H9 (cell line): Measurements from ENCODE around the gene AMN. TPM values are rescaled to one million over a fixed set of nuclear protein-coding genes. Genes with fewer than 3 reads are reported as not detected.

Source experiments
- DNase-seq: peaks from one replicate; pipeline ENCODE4 v3.0.0-alpha.2; 2017
- H2AFZ ChIP-seq: one replicate; pipeline ENCODE4 v1.6.1; 2013; ENCODE audit warnings: mild to moderate bottlenecking, low read length, control low read depth, moderate library complexity
- H2AK5ac ChIP-seq: 2 replicates; pipeline ENCODE4 v1.6.1; 2013; ENCODE audit warnings: low read length, control low read depth, mixed read lengths; ENCODE audit not compliant: insufficient read length
- H2BK120ac ChIP-seq: one replicate; pipeline ENCODE4 v1.6.1; 2013; ENCODE audit warnings: low read depth, mild to moderate bottlenecking, low read length, control low read depth, inconsistent platforms; ENCODE audit not compliant: poor library complexity, severe bottlenecking
- H2BK12ac ChIP-seq: 2 replicates; pipeline ENCODE4 v1.6.1; 2013; ENCODE audit warnings: low read length, control low read depth, mixed read lengths, low read depth; ENCODE audit not compliant: insufficient read length
- H2BK15ac ChIP-seq: 2 replicates; pipeline ENCODE4 v1.6.1; 2013; ENCODE audit warnings: low read depth, low read length, control low read depth
- H2BK20ac ChIP-seq: one replicate; pipeline ENCODE4 v1.6.1; 2013; ENCODE audit warnings: low read depth, mild to moderate bottlenecking, low read length, control low read depth, inconsistent platforms; ENCODE audit not compliant: poor library complexity, severe bottlenecking
- H2BK5ac ChIP-seq: 2 replicates; pipeline ENCODE4 v1.6.1; 2013; ENCODE audit warnings: low read length, control low read depth, mixed read lengths; ENCODE audit not compliant: insufficient read length
- H3K14ac ChIP-seq: 2 replicates; pipeline ENCODE4 v1.6.1; 2013; ENCODE audit warnings: low read length, control low read depth; ENCODE audit not compliant: insufficient read depth
- H3K18ac ChIP-seq: 2 replicates; pipeline ENCODE4 v1.6.1; 2013; ENCODE audit warnings: low read depth, mild to moderate bottlenecking, mixed read lengths, low read length, control low read depth; ENCODE audit not compliant: insufficient read length
- H3K23ac ChIP-seq: 2 replicates; pipeline ENCODE4 v1.6.1; 2013; ENCODE audit warnings: low read length, control low read depth, mixed read lengths, low read depth; ENCODE audit not compliant: insufficient read length
- H3K23me2 ChIP-seq: 2 replicates; pipeline ENCODE4 v1.6.1; 2013; ENCODE audit warnings: low read depth, mild to moderate bottlenecking, mixed read lengths, low read length, control low read depth; ENCODE audit not compliant: insufficient read length, poor library complexity, severe bottlenecking
- H3K27ac ChIP-seq: 2 replicates; pipeline ENCODE4 v1.5.1; 2013; ENCODE audit warnings: low read length, control low read depth, mixed read lengths, low read depth; ENCODE audit not compliant: insufficient read length
- H3K27me3 ChIP-seq: 2 replicates; pipeline ENCODE4 v1.6.1; 2013; ENCODE audit warnings: low read length, control low read depth, inconsistent platforms; ENCODE audit not compliant: insufficient read depth
- H3K4ac ChIP-seq: 2 replicates; pipeline ENCODE4 v1.6.1; 2013; ENCODE audit warnings: low read depth, mild to moderate bottlenecking, control low read depth, inconsistent platforms, low read length, moderate library complexity
- H3K4me1 ChIP-seq: 2 replicates; pipeline ENCODE4 v1.6.1; 2013; ENCODE audit warnings: low read length, control low read depth, inconsistent platforms; ENCODE audit not compliant: insufficient read depth
- H3K4me2 ChIP-seq: 2 replicates; pipeline ENCODE4 v1.6.1; 2013; ENCODE audit warnings: low read length, control low read depth, mixed read lengths; ENCODE audit not compliant: insufficient read length, insufficient read depth
- H3K56ac ChIP-seq: 2 replicates; pipeline ENCODE4 v1.6.1; 2013; ENCODE audit warnings: low read depth, mild to moderate bottlenecking, mixed read lengths, low read length, control low read depth; ENCODE audit not compliant: insufficient read length
- H3K79me1 ChIP-seq: 2 replicates; pipeline ENCODE4 v1.6.1; 2013; ENCODE audit warnings: low read depth, mild to moderate bottlenecking, moderate library complexity, low read length, control low read depth, inconsistent platforms; ENCODE audit not compliant: insufficient read depth, poor library complexity, severe bottlenecking
- H3K79me2 ChIP-seq: 2 replicates; pipeline ENCODE4 v1.6.1; 2013; ENCODE audit warnings: low read length, control low read depth, inconsistent platforms; ENCODE audit not compliant: insufficient read depth
- H3K9ac ChIP-seq: 2 replicates; pipeline ENCODE4 v1.6.1; 2013; ENCODE audit warnings: low read length, control low read depth, mixed read lengths; ENCODE audit not compliant: insufficient read length; ENCODE audit errors: extremely low read depth
- H3K9me3 ChIP-seq: one replicate; pipeline ENCODE4 v1.6.1; 2013; ENCODE audit warnings: low read depth, low read length, inconsistent platforms; ENCODE audit not compliant: control insufficient read depth
- H3T11ph ChIP-seq: one replicate; pipeline ENCODE4 v1.6.1; 2013; ENCODE audit warnings: mild to moderate bottlenecking, low read length, control low read depth, inconsistent platforms
- H4K20me1 ChIP-seq: one replicate; pipeline ENCODE4 v1.6.1; 2013; ENCODE audit not compliant: control insufficient read depth, insufficient read length, insufficient read depth
- H4K5ac ChIP-seq: 2 replicates; pipeline ENCODE4 v1.6.1; 2013; ENCODE audit warnings: low read depth, mild to moderate bottlenecking, mixed read lengths, low read length, control low read depth; ENCODE audit not compliant: insufficient read length
- H4K8ac ChIP-seq: replicated peaks from 2 replicates; pipeline ENCODE4 v1.6.1; 2013; ENCODE audit warnings: low read length, control low read depth, mixed read lengths, low read depth; ENCODE audit not compliant: insufficient read length
- H4K91ac ChIP-seq: 2 replicates; pipeline ENCODE4 v1.6.1; 2013; ENCODE audit warnings: low read depth, mild to moderate bottlenecking, moderate library complexity, mixed read lengths, low read length, control low read depth; ENCODE audit not compliant: insufficient read length
- H3K27ac Mint-ChIP-seq, 3 experiments: 2 replicates in 2 of 3; 3 replicates in 1 of 3; pipeline ENCODE4 v1.8.0; 2020 to 2021; ENCODE audit warnings: mixed read lengths in 3 of 3, mild to moderate bottlenecking in 1 of 3, moderate library complexity in 1 of 3
- H3K27me3 Mint-ChIP-seq: 2 replicates; pipeline ENCODE4 v1.8.0; 2021; ENCODE audit warnings: low read depth, mild to moderate bottlenecking, moderate library complexity, mixed read lengths
- H3K36me3 Mint-ChIP-seq, 3 experiments: 2 replicates in 2 of 3; 3 replicates in 1 of 3; pipeline ENCODE4 v1.8.0; 2020 to 2021; ENCODE audit warnings: low read depth in 3 of 3, mixed read lengths in 3 of 3; ENCODE audit not compliant: insufficient read depth in 1 of 3
- H3K4me1 Mint-ChIP-seq, 2 experiments: 2 replicates each; pipeline ENCODE4 v1.8.0; 2020; ENCODE audit warnings: mixed read lengths in 2 of 2
- H3K4me3 Mint-ChIP-seq, 2 experiments: 2 replicates in 1 of 2; 3 replicates in 1 of 2; pipeline ENCODE4 v1.8.0; 2020 to 2021; ENCODE audit warnings: mild to moderate bottlenecking in 2 of 2, mixed read lengths in 2 of 2, moderate library complexity in 1 of 2
- H3K9me3 Mint-ChIP-seq, 2 experiments: 2 replicates in 1 of 2; 3 replicates in 1 of 2; pipeline ENCODE4 v1.8.0; 2020; ENCODE audit warnings: mild to moderate bottlenecking in 2 of 2, mixed read lengths in 2 of 2, moderate library complexity in 1 of 2
- WGBS: extraction: QIAGEN DNeasy Blood & Tissue Kit; methylation state at CpG from one replicate; pipeline ENCODE4 v1.1.7; 2013; ENCODE audit warnings: missing lambda C conversion rate, low lambda C conversion rate, mixed read lengths; ENCODE audit not compliant: insufficient read length; ENCODE audit errors: extremely low coverage; 5-methylcytosine and 5-hydroxymethylcytosine counted together
- total RNA-seq: library from RNA; stranded (reverse); gene quantifications from 2 replicates; pipeline ENCODE4 v1.2.1, GENCODE V29; 2021
- TF ChIP-seq, protein P1 (sequence below): fragments of 200-600 bp; sonication (generic); conservative IDR thresholded peaks from 3 replicates; pipeline ENCODE4 v1.8.0; 2021; ENCODE audit warnings: antibody characterized with exemption, mild to moderate bottlenecking

The AMN gene
- total RNA-seq, 1 experiment from 2014 or later = 1.9 TPM

DNA sequence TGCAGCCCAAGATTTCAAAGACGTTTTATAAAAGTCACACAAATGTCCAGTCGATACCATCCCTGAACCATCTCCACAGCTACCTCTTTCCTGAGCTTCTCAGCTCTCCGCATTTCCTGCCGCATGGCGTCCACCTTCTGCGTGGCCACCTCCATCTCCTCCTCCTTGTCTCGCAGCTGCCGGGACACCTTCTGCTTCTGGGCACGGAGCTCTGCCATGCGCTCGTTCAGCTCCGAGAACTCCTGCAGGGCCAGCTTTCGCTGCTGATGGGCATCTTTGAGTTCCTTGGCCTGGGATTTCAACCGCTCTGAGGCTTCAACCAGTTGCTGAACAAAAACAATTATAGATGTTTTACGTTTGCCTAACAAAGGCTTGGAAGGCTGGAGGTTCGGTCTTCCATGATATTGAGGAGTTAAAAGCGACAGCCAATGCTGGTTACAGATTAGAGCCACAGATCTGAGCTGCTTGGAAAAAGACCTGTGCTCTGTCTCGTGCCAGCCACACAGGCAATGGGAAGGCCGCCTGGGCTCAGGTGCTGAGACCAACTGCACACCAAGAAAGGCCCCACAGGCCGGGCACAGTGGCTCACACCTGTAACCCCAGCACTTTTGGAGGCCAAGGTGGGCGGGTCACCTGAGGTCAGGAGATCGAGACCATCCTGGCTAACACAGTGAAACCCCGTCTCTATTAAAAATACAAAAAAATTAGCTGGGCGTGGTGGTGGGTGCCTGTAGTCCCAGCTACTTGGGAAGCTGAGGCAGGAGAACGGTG, 49.6 kb downstream of the AMN start:
- no peaks in the 10 kb centered on the region for H3K23me2 ChIP-seq
- H3K23ac ChIP-seq = no peak overlapping the region
- H2BK5ac ChIP-seq = no peak overlapping the region
- no peaks in the 10 kb centered on the region for H3K27me3 ChIP-seq
- H2BK15ac ChIP-seq = no peak overlapping the region
- no peaks in the 10 kb centered on the region for H3K79me1 ChIP-seq
- H2AFZ ChIP-seq = no peak overlapping the region
- no peaks in the 10 kb centered on the region for H3K27me3 Mint-ChIP-seq
- H3K36me3 Mint-ChIP-seq = peaks cover 43 to 93% (median 71%) of the 10 kb centered on the region in 3 experiments; a peak in 6 of 7 replicates
- H3K27ac Mint-ChIP-seq = peak overlapping the region in 2 of 3 experiments; percentile 60 to 76; a peak in 2 of 7 replicates
- no peak overlapping the region for H3K4me3 Mint-ChIP-seq
- no peak overlapping the region for H2AK5ac ChIP-seq
- H3K4me1 Mint-ChIP-seq = no peaks in the 10 kb centered on the region
- no peak overlapping the region for H4K8ac ChIP-seq
- no peak overlapping the region for H2BK120ac ChIP-seq
- H3K9me3 ChIP-seq = no peaks in the 10 kb centered on the region
- no peak overlapping the region for H3K18ac ChIP-seq
- H3K4me1 ChIP-seq = no peaks in the 10 kb centered on the region
- no peak overlapping the region for H3K14ac ChIP-seq
- peaks cover 2% of the 10 kb centered on the region for H4K20me1 ChIP-seq
- no peak overlapping the region for H3K56ac ChIP-seq
- TF ChIP-seq, protein P1, sequence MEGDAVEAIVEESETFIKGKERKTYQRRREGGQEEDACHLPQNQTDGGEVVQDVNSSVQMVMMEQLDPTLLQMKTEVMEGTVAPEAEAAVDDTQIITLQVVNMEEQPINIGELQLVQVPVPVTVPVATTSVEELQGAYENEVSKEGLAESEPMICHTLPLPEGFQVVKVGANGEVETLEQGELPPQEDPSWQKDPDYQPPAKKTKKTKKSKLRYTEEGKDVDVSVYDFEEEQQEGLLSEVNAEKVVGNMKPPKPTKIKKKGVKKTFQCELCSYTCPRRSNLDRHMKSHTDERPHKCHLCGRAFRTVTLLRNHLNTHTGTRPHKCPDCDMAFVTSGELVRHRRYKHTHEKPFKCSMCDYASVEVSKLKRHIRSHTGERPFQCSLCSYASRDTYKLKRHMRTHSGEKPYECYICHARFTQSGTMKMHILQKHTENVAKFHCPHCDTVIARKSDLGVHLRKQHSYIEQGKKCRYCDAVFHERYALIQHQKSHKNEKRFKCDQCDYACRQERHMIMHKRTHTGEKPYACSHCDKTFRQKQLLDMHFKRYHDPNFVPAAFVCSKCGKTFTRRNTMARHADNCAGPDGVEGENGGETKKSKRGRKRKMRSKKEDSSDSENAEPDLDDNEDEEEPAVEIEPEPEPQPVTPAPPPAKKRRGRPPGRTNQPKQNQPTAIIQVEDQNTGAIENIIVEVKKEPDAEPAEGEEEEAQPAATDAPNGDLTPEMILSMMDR = no peak
- WGBS = no CpG with 5 or more reads among the region's 25 CpGs
- no peak for DNase-seq
- no peak overlapping the region for H2BK12ac ChIP-seq
- H3K27ac ChIP-seq = no peak overlapping the region
- no peak overlapping the region for H2BK20ac ChIP-seq
- no peak overlapping the region for H3K4ac ChIP-seq
- H4K91ac ChIP-seq = no peak overlapping the region
- no peak overlapping the region for H3T11ph ChIP-seq
- no peak overlapping the region for H3K9ac ChIP-seq
- H3K4me2 ChIP-seq = no peak overlapping the region
- no peak overlapping the region for H4K5ac ChIP-seq
- no peaks in the 10 kb centered on the region for H3K9me3 Mint-ChIP-seq
- H3K79me2 ChIP-seq = no peaks in the 10 kb centered on the region
